ENCODE results near the gene LY86. TPM values are rescaled to one million over a fixed set of nuclear protein-coding genes. Genes with fewer than 3 reads are reported as not detected.

LY86 gene
- total RNA-seq, 1 experiment from 2014 or later, result not detected

GRCh38 chr6:6583836-6584235, 4.7 kb upstream of the LY86 start:
- Histone ChIP-seq H3K27ac (no peak overlapping the region), H3K9me3 (replicated peaks) (no peaks in the 10 kb centered on the region), H3K36me3 (no peaks in the 10 kb centered on the region), H3K4me3 (no peak overlapping the region), H3K4me1 (replicated peaks) (no peaks in the 10 kb centered on the region), H3K27me3 (replicated peaks) (no peaks in the 10 kb centered on the region)
- DNase-seq (ENCODE audit: low read depth in 1 of 2, low spot score in 2 of 2), result no peak

- DNase-seq (ENCODE audit: low read depth in 1 of 2, low spot score in 2 of 2), result no peak
- Histone ChIP-seq H3K9me3 (replicated peaks) (no peaks in the 10 kb centered on the region), H3K4me1 (replicated peaks) (no peaks in the 10 kb centered on the region), H3K27ac (no peak overlapping the region), H3K27me3 (replicated peaks) (no peaks in the 10 kb centered on the region), H3K4me3 (no peak overlapping the region), H3K36me3 (no peaks in the 10 kb centered on the region)
These were observed 4.1 kb upstream of the LY86 start for GRCh38 chr6:6584310-6585002.

GRCh38 chr6:6585003-6585311, 3.6 kb upstream of the LY86 start:
- no peaks in the 10 kb centered on the region for H3K36me3 ChIP-seq
- no peak for DNase-seq (ENCODE audit: low read depth in 1 of 2, low spot score in 2 of 2)
- H3K4me3 ChIP-seq, result no peak overlapping the region
- no peak overlapping the region for H3K27ac ChIP-seq
- H3K4me1 ChIP-seq (replicated peaks), result no peaks in the 10 kb centered on the region
- H3K27me3 ChIP-seq (replicated peaks), result no peaks in the 10 kb centered on the region
- H3K9me3 ChIP-seq (replicated peaks), result no peaks in the 10 kb centered on the region

- no peak overlapping the region for H3K27ac ChIP-seq
- no peaks in the 10 kb centered on the region for H3K36me3 ChIP-seq
- no peaks in the 10 kb centered on the region for H3K9me3 ChIP-seq (replicated peaks)
- no peaks in the 10 kb centered on the region for H3K4me1 ChIP-seq (replicated peaks)
- no peaks in the 10 kb centered on the region for H3K27me3 ChIP-seq (replicated peaks)
- DNase-seq (ENCODE audit: low read depth in 1 of 2, low spot score in 2 of 2), result no peak
- H3K4me3 ChIP-seq, result no peak overlapping the region
These were observed 2.4 kb upstream of the LY86 start for GRCh38 chr6:6586167-6586566.

- no peak for DNase-seq (ENCODE audit: low read depth in 1 of 2, low spot score in 2 of 2)
- H3K36me3 ChIP-seq, result no peaks in the 10 kb centered on the region
- no peak overlapping the region for H3K4me3 ChIP-seq
- no peaks in the 10 kb centered on the region for H3K9me3 ChIP-seq (replicated peaks)
- no peak overlapping the region for H3K27ac ChIP-seq
- no peaks in the 10 kb centered on the region for H3K4me1 ChIP-seq (replicated peaks)
- no peaks in the 10 kb centered on the region for H3K27me3 ChIP-seq (replicated peaks)
These were observed 1.6 kb upstream of the LY86 start for GRCh38 chr6:6586671-6587526.

- Histone ChIP-seq H3K9me3 (replicated peaks) (no peaks in the 10 kb centered on the region), H3K36me3 (no peaks in the 10 kb centered on the region), H3K4me3 (no peak overlapping the region), H3K4me1 (replicated peaks) (no peaks in the 10 kb centered on the region), H3K27ac (no peak overlapping the region), H3K27me3 (replicated peaks) (no peaks in the 10 kb centered on the region)
- no peak for DNase-seq (ENCODE audit: low read depth in 1 of 2, low spot score in 2 of 2)
These were observed 840 bp upstream of the LY86 start for GRCh38 chr6:6587696-6588063.

GRCh38 chr6:6588924-6589709, 597 bp downstream of the LY86 start:
- Histone ChIP-seq H3K4me3 (no peak overlapping the region), H3K27me3 (replicated peaks) (no peaks in the 10 kb centered on the region), H3K27ac (no peak overlapping the region), H3K9me3 (replicated peaks) (no peaks in the 10 kb centered on the region), H3K4me1 (replicated peaks) (no peaks in the 10 kb centered on the region), H3K36me3 (no peaks in the 10 kb centered on the region)
- no peak for DNase-seq (ENCODE audit: low read depth in 1 of 2, low spot score in 2 of 2)

GRCh38 chr6:6590530-6590929, 2.0 kb downstream of the LY86 start:
- Histone ChIP-seq H3K4me3 (no peak overlapping the region), H3K27me3 (replicated peaks) (no peaks in the 10 kb centered on the region), H3K36me3 (no peaks in the 10 kb centered on the region), H3K27ac (no peak overlapping the region), H3K4me1 (replicated peaks) (no peaks in the 10 kb centered on the region), H3K9me3 (replicated peaks) (no peaks in the 10 kb centered on the region)
- DNase-seq (ENCODE audit: low read depth in 1 of 2, low spot score in 2 of 2), result no peak

GRCh38 chr6:6591778-6592465, 3.4 kb downstream of the LY86 start:
- H3K4me1 ChIP-seq (replicated peaks), result no peaks in the 10 kb centered on the region
- no peaks in the 10 kb centered on the region for H3K36me3 ChIP-seq
- no peaks in the 10 kb centered on the region for H3K27me3 ChIP-seq (replicated peaks)
- DNase-seq (ENCODE audit: low read depth in 1 of 2, low spot score in 2 of 2), result no peak
- H3K27ac ChIP-seq, result no peak overlapping the region
- no peak overlapping the region for H3K4me3 ChIP-seq
- H3K9me3 ChIP-seq (replicated peaks), result no peaks in the 10 kb centered on the region

- H3K27ac ChIP-seq, result no peak overlapping the region
These were observed 4.4 kb downstream of the LY86 start for GRCh38 chr6:6592826-6593475.

GRCh38 chr6:6593867-6594468, 5.4 kb downstream of the LY86 start:
- Histone ChIP-seq H3K36me3 (no peaks in the 10 kb centered on the region), H3K4me1 (replicated peaks) (no peaks in the 10 kb centered on the region), H3K27ac (no peak overlapping the region), H3K9me3 (replicated peaks) (no peaks in the 10 kb centered on the region), H3K4me3 (no peak overlapping the region), H3K27me3 (replicated peaks) (no peaks in the 10 kb centered on the region)
- DNase-seq (ENCODE audit: low read depth in 1 of 2, low spot score in 2 of 2), result no peak

More at GRCh38 chr6:6592826-6593475, 4.4 kb downstream of the LY86 start:
- H3K36me3 ChIP-seq, result no peaks in the 10 kb centered on the region
- H3K4me3 ChIP-seq, result no peak overlapping the region
- H3K9me3 ChIP-seq (replicated peaks), result no peaks in the 10 kb centered on the region
- no peaks in the 10 kb centered on the region for H3K27me3 ChIP-seq (replicated peaks)
- H3K4me1 ChIP-seq (replicated peaks), result no peaks in the 10 kb centered on the region
- no peak for DNase-seq (ENCODE audit: low read depth in 1 of 2, low spot score in 2 of 2)

GRCh38 chr6:6595025-6595424, 6.5 kb downstream of the LY86 start:
- no peaks in the 10 kb centered on the region for H3K36me3 ChIP-seq
- H3K4me1 ChIP-seq (replicated peaks), result no peaks in the 10 kb centered on the region
- H3K27ac ChIP-seq, result no peak overlapping the region
- no peak for DNase-seq (ENCODE audit: low read depth in 1 of 2, low spot score in 2 of 2)
- no peaks in the 10 kb centered on the region for H3K27me3 ChIP-seq (replicated peaks)
- no peak overlapping the region for H3K4me3 ChIP-seq
- no peaks in the 10 kb centered on the region for H3K9me3 ChIP-seq (replicated peaks)

- Histone ChIP-seq H3K27me3 (replicated peaks) (no peaks in the 10 kb centered on the region), H3K9me3 (replicated peaks) (no peaks in the 10 kb centered on the region), H3K4me1 (replicated peaks) (no peaks in the 10 kb centered on the region), H3K27ac (no peak overlapping the region), H3K4me3 (no peak overlapping the region), H3K36me3 (no peaks in the 10 kb centered on the region)
- no peak for DNase-seq (ENCODE audit: low read depth in 1 of 2, low spot score in 2 of 2)
These were observed 7.4 kb downstream of the LY86 start for GRCh38 chr6:6595952-6596351.
